Upper lobe of right lung (tissue), 1 donor: ENCODE measurements around the gene OR10Z1. TPM values are rescaled to one million over a fixed set of nuclear protein-coding genes. Genes with fewer than 3 reads are reported as not detected.

ENCODE experiments used
- ATAC-seq: fragments of 200-7000 bp; cut with Tn5 transposase; one replicate; pipeline ENCODE4 v1.9.1; 2020; ENCODE audit warnings: mild to moderate bottlenecking, moderate library complexity
- DNase-seq: peaks from one replicate; pipeline ENCODE4 v3.0.0-alpha.2; 2020
- H3K27ac ChIP-seq: fragments of 200-600 bp; one replicate; pipeline ENCODE4 v1.8.0; 2022
- H3K27me3 ChIP-seq: fragments of 200-600 bp; one replicate; pipeline ENCODE4 v1.8.0; 2022; ENCODE audit warnings: mild to moderate bottlenecking
- H3K36me3 ChIP-seq: fragments of 200-600 bp; one replicate; pipeline ENCODE4 v1.8.0; 2022
- H3K4me1 ChIP-seq: fragments of 200-600 bp; one replicate; pipeline ENCODE4 v1.8.0; 2022
- H3K4me3 ChIP-seq: fragments of 200-600 bp; one replicate; pipeline ENCODE4 v1.8.0; 2022; ENCODE audit warnings: mild to moderate bottlenecking
- H3K9me3 ChIP-seq: fragments of 200-600 bp; one replicate; pipeline ENCODE4 v1.8.0; 2022
- CTCF ChIP-seq: fragments of 200-600 bp; IDR thresholded peaks from one replicate; pipeline ENCODE4 v1.8.0; 2022; ENCODE audit warnings: antibody characterized with exemption
- intact Hi-C: fragments of 100-400 bp; cut with DNase I; formaldehyde crosslinking; loops from one replicate; pipeline ENCODE4 v1.11.0; 2022
- total RNA-seq: library from RNA; stranded (reverse); fragmentation: NEBNext Ultra II Directional; extraction: Animal tissue kit (Norgen Biotek cat#: 25700); gene quantifications from one replicate; pipeline ENCODE4 v1.2.1, GENCODE V29; 2021
- donor health status: DM: no; HTN: yes; CAD: no; lungs with severe emphysema.

Gene OR10Z1
- total RNA-seq, 1 donor from 2014 or later = not detected

- H3K27me3 ChIP-seq = no peaks in the 10 kb centered on the region
- TF ChIP-seq CTCF = no peak
- no peak for ATAC-seq
- no peak for DNase-seq
- H3K4me1 ChIP-seq = no peaks in the 10 kb centered on the region
- no peak overlapping the region for H3K27ac ChIP-seq
- no peak overlapping the region for H3K4me3 ChIP-seq
- intact Hi-C loops = no loop called here
- H3K36me3 ChIP-seq = no peaks in the 10 kb centered on the region
- no peaks in the 10 kb centered on the region for H3K9me3 ChIP-seq
Observed at GRCh38 chr1:158600735-158601134, 4.3 kb upstream of the OR10Z1 start.

- Histone ChIP-seq H3K27ac (no peak overlapping the region), H3K4me3 (no peak overlapping the region), H3K36me3 (no peaks in the 10 kb centered on the region), H3K4me1 (no peaks in the 10 kb centered on the region), H3K27me3 (no peaks in the 10 kb centered on the region), H3K9me3 (no peaks in the 10 kb centered on the region)
- no peak for ATAC-seq
- TF ChIP-seq CTCF = no peak
- intact Hi-C loops = no loop called here
- no peak for DNase-seq
Observed at GRCh38 chr1:158607296-158607695, 2.2 kb downstream of the OR10Z1 start.

- Histone ChIP-seq H3K4me1 (no peaks in the 10 kb centered on the region), H3K9me3 (no peaks in the 10 kb centered on the region), H3K27ac (no peak overlapping the region), H3K27me3 (no peaks in the 10 kb centered on the region), H3K36me3 (no peaks in the 10 kb centered on the region), H3K4me3 (no peak overlapping the region)
- ATAC-seq (no peak), DNase-seq (no peak)
- TF ChIP-seq CTCF = no peak
- intact Hi-C loops = no loop called here
Observed at GRCh38 chr1:158611916-158612315, 6.8 kb downstream of the OR10Z1 start.

- no peak overlapping the region for H3K4me3 ChIP-seq
- H3K36me3 ChIP-seq = no peaks in the 10 kb centered on the region
- H3K9me3 ChIP-seq = no peaks in the 10 kb centered on the region
- H3K27me3 ChIP-seq = no peaks in the 10 kb centered on the region
- H3K4me1 ChIP-seq = no peaks in the 10 kb centered on the region
- no peak for TF ChIP-seq CTCF
- ATAC-seq = no peak
- DNase-seq = no peak
- intact Hi-C loops = no loop called here
- no peak overlapping the region for H3K27ac ChIP-seq
Observed at GRCh38 chr1:158613764-158614163, 8.7 kb downstream of the OR10Z1 start.

GRCh38 chr1:158638146-158638545 lies 33.1 kb downstream of the OR10Z1 start:
- Histone ChIP-seq H3K36me3 (no peaks in the 10 kb centered on the region), H3K27ac (no peak overlapping the region), H3K4me1 (no peaks in the 10 kb centered on the region), H3K4me3 (no peak overlapping the region), H3K27me3 (no peaks in the 10 kb centered on the region), H3K9me3 (no peaks in the 10 kb centered on the region)
- DNase-seq = no peak
- intact Hi-C loops = no loop called here
- no peak for TF ChIP-seq CTCF
- ATAC-seq = no peak

GRCh38 chr1:158638904-158639303 lies 33.8 kb downstream of the OR10Z1 start:
- DNase-seq (no peak), ATAC-seq (no peak)
- intact Hi-C loops = no loop called here

More at GRCh38 chr1:158638904-158639303, 33.8 kb downstream of the OR10Z1 start:
- no peak for TF ChIP-seq CTCF
- no peak overlapping the region for H3K4me3 ChIP-seq
- no peaks in the 10 kb centered on the region for H3K27me3 ChIP-seq
- no peak overlapping the region for H3K27ac ChIP-seq
- H3K4me1 ChIP-seq = no peaks in the 10 kb centered on the region
- H3K9me3 ChIP-seq = no peaks in the 10 kb centered on the region
- H3K36me3 ChIP-seq = no peaks in the 10 kb centered on the region
